Suprapubic skin (tissue), 3 donors: ENCODE measurements around the gene IFITM1.
"Not testable (repeated sequence)": the region's sequence is repeated elsewhere in the genome, so short reads cannot be mapped to it uniquely, and the experiment has no call there.

Experiments used
- EP300 ChIP-seq: sonication (generic); formaldehyde crosslinking; IDR thresholded peaks from one replicate; pipeline ENCODE4 v1.6.1; 2017; ENCODE audit warnings: antibody characterized with exemption
- POLR2A ChIP-seq, 2 donors: fragments of 450-650 bp; IDR thresholded peaks; one replicate each; pipeline ENCODE4 v1.6.1; 2017; ENCODE audit warnings: antibody characterized with exemption in 2 of 2, mild to moderate bottlenecking in 2 of 2, moderate library complexity in 2 of 2
- TF ChIP-seq, protein P1 (sequence below), 2 donors: fragments of 200-600 bp in 1 of 2; fragments of 450-650 bp in 1 of 2; sonication (generic) in 1 of 2; IDR thresholded peaks; one replicate each; pipeline ENCODE4 v1.5.1; 2016 to 2019; ENCODE audit warnings: antibody characterized with exemption in 2 of 2, mild to moderate bottlenecking in 1 of 2, moderate library complexity in 1 of 2

DNA sequence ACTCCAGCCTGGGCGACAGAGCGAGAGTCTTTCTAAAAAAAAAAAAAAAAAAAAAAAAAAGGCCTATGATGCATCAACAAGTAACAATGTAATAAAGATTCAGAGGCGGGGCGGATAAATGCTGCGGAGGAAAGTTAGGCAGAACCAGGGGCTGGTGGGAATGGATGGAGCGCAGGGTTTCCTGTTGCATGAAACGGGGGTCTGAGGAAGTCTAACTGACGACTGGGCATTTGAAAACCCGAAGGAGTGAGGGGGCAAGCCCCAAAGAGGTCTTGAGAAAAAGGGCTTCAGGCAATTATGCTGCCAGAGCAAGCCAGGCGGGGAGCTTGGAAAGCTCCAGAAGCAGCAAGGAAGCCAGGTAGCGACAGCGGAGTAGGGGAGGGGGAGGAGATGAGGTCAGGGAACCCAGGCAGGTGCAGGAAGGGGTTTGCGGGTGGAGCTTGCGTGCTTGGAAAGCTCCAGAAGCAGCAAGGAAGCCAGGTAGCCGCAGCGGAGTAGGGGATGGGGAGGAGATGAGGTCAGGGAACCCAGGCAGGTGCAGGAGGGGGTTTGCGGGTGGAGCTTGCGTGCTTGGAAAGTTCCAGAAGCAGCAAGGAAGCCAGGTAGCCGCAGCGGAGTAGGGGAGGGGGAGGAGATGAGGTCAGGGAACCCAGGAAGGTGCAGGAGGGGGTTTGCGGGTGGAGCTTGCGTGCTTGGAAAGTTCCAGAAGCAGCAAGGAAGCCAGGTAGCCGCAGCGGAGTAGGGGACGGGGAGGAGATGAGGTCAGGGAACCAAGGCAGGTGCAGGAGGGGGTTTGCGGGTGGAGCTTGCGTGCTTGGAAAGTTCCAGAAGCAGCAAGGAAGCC lies 26.6 kb upstream of the IFITM1 start:
- TF ChIP-seq, protein P1, sequence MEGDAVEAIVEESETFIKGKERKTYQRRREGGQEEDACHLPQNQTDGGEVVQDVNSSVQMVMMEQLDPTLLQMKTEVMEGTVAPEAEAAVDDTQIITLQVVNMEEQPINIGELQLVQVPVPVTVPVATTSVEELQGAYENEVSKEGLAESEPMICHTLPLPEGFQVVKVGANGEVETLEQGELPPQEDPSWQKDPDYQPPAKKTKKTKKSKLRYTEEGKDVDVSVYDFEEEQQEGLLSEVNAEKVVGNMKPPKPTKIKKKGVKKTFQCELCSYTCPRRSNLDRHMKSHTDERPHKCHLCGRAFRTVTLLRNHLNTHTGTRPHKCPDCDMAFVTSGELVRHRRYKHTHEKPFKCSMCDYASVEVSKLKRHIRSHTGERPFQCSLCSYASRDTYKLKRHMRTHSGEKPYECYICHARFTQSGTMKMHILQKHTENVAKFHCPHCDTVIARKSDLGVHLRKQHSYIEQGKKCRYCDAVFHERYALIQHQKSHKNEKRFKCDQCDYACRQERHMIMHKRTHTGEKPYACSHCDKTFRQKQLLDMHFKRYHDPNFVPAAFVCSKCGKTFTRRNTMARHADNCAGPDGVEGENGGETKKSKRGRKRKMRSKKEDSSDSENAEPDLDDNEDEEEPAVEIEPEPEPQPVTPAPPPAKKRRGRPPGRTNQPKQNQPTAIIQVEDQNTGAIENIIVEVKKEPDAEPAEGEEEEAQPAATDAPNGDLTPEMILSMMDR (IDR thresholded peaks at IDR 0.05) = not testable (repeated sequence)
- TF ChIP-seq POLR2A (IDR thresholded peaks at IDR 0.05); EP300: not testable (repeated sequence)
